Stomach (tissue), 4 donors: ENCODE measurements around the gene MAEA.

Experiments used
- CTCF ChIP-seq, 7 experiments: fragments of 450-650 bp in 4 of 7; fragments of 200-600 bp in 3 of 7; sonication (generic) in 3 of 7; IDR thresholded peaks; one replicate each; pipeline ENCODE4 v1.5.1; 2016 to 2019; ENCODE audit warnings: antibody characterized with exemption in 7 of 7, control low read depth in 2 of 7, mild to moderate bottlenecking in 1 of 7
- EP300 ChIP-seq: sonication (generic); formaldehyde crosslinking; IDR thresholded peaks from one replicate; pipeline ENCODE4 v1.6.1; 2017; ENCODE audit warnings: antibody characterized with exemption
- POLR2A ChIP-seq, 4 donors: fragments of 450-650 bp; IDR thresholded peaks; one replicate each; pipeline ENCODE4 v1.6.1; 2016; ENCODE audit warnings: antibody characterized with exemption in 4 of 4, control low read depth in 2 of 4, mild to moderate bottlenecking in 1 of 4, moderate library complexity in 1 of 4
- POLR2AphosphoS5 ChIP-seq, 3 donors: sonication (generic); formaldehyde crosslinking; IDR thresholded peaks; one replicate each; pipeline ENCODE4 v1.6.1; 2016; ENCODE audit warnings: antibody characterized with exemption in 3 of 3

- TF ChIP-seq CTCF (IDR thresholded peaks at IDR 0.05) (no peak), POLR2AphosphoS5 (IDR thresholded peaks at IDR 0.05) (no peak), POLR2A (IDR thresholded peaks at IDR 0.05) (no peak), EP300 (no peak)
Observed at GRCh38 chr4:1359144-1359501, 69.4 kb downstream of the MAEA start.
